ENCODE data around the gene ALS2CL. TPM values are rescaled to one million over a fixed set of nuclear protein-coding genes. Genes with fewer than 3 reads are reported as not detected.

The ALS2CL gene
- total RNA-seq, 1 experiment from 2014 or later: 16.4 TPM

DNA sequence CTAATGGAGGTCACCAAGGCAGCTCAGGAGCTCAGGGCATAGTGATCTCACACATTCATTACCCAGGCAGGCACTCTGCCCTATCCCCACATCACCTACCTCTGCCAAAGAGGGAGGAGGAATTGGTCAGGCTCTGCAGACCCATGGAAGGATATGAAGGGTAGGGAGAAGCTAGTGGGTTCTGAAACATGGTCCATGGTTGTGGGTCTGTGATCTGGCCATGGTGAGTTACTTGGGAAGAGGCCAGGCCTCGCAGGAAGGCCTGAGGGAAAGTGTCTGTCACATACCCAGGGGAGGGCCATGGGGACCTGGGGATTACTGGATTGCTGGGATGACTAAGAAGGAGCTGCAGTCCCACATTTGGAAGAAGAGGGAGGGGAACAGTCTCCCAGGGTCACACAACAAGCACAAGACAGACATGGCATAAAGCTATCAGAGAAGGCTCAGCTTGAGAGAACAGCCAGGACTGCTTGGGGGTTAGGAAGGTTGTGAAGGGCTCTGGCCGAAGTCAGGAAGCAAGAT lies 25.6 kb upstream of the ALS2CL start:
- no TSS peak for BruUV-seq (replicated peaks)
- Histone ChIP-seq H2AFZ (ENCODE audit: low read depth, low read length, poor library complexity, severe bottlenecking) (no peak overlapping the region), H3K9me2 (ENCODE audit: insufficient read depth) (no peaks in the 10 kb centered on the region), H3K4me2 (ENCODE audit: low read length) (no peak overlapping the region), H3K27ac (ENCODE audit: low read depth, low read length) (no peak overlapping the region), H3K36me3 (ENCODE audit: control insufficient read depth in 1 of 2, insufficient read depth in 2 of 2, low read length in 2 of 2) (no peaks in the 10 kb centered on the region), H3K79me2 (ENCODE audit: insufficient read depth, low read length) (no peaks in the 10 kb centered on the region), H3K9me3 (ENCODE audit: control insufficient read depth in 1 of 2, insufficient read depth in 1 of 2, low read depth in 1 of 2, low read length in 2 of 2) (no peaks in the 10 kb centered on the region), H3K27me3 (ENCODE audit: insufficient read depth, low read length) (no peaks in the 10 kb centered on the region), H3K4me3 (replicated peaks in 1 of 2; ENCODE audit: low read depth in 1 of 2, low read length in 2 of 2) (no peak overlapping the region), H3K4me1 (ENCODE audit: control insufficient read depth in 1 of 2, insufficient read depth in 2 of 2, low read length in 2 of 2) (no peaks in the 10 kb centered on the region), H4K20me1 (ENCODE audit: insufficient read depth) (no peaks in the 10 kb centered on the region), H3K9ac (ENCODE audit: low read length) (no peak overlapping the region)
- RAD21 ChIA-PET (ENCODE audit: low non-redundant PET in 1 of 2, low total read pairs in 2 of 2, uncharacterized antibody in 2 of 2, unreplicated experiment in 2 of 2): no interaction called here
- DNase-seq (ENCODE audit: low read depth, low spot score) (no peak), ATAC-seq (no peak)
- intact Hi-C loops (cut with micrococcal nuclease): no loop called here
- CTCF ChIA-PET: no interaction called here
- POLR2A ChIA-PET: no interaction called here
- no peak for TF ChIP-seq EZH2 (IDR thresholded peaks at IDR 0.05)
- TF ChIP-seq EGR1 (IDR thresholded peaks at IDR 0.05; ENCODE audit: low read depth): no peak
- TF ChIP-seq RAD21 (IDR thresholded peaks at IDR 0.05; ENCODE audit: low read depth): no peak
- no peak for TF ChIP-seq ZFX (IDR thresholded peaks at IDR 0.05)
- no peak for TF ChIP-seq POLR2A (IDR thresholded peaks at IDR 0.05; ENCODE audit: borderline replicate concordance, extremely low read depth, insufficient read depth, insufficient read length)
- no peak for TF ChIP-seq FOSL1 (IDR thresholded peaks at IDR 0.05; ENCODE audit: low read depth)
- TF ChIP-seq, protein P1, sequence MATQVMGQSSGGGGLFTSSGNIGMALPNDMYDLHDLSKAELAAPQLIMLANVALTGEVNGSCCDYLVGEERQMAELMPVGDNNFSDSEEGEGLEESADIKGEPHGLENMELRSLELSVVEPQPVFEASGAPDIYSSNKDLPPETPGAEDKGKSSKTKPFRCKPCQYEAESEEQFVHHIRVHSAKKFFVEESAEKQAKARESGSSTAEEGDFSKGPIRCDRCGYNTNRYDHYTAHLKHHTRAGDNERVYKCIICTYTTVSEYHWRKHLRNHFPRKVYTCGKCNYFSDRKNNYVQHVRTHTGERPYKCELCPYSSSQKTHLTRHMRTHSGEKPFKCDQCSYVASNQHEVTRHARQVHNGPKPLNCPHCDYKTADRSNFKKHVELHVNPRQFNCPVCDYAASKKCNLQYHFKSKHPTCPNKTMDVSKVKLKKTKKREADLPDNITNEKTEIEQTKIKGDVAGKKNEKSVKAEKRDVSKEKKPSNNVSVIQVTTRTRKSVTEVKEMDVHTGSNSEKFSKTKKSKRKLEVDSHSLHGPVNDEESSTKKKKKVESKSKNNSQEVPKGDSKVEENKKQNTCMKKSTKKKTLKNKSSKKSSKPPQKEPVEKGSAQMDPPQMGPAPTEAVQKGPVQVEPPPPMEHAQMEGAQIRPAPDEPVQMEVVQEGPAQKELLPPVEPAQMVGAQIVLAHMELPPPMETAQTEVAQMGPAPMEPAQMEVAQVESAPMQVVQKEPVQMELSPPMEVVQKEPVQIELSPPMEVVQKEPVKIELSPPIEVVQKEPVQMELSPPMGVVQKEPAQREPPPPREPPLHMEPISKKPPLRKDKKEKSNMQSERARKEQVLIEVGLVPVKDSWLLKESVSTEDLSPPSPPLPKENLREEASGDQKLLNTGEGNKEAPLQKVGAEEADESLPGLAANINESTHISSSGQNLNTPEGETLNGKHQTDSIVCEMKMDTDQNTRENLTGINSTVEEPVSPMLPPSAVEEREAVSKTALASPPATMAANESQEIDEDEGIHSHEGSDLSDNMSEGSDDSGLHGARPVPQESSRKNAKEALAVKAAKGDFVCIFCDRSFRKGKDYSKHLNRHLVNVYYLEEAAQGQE (IDR thresholded peaks at IDR 0.05; ENCODE audit: low read depth): no peak
- TF ChIP-seq, protein P2, sequence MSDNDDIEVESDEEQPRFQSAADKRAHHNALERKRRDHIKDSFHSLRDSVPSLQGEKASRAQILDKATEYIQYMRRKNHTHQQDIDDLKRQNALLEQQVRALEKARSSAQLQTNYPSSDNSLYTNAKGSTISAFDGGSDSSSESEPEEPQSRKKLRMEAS (IDR thresholded peaks at IDR 0.05): no peak
- TF ChIP-seq SIN3A (IDR thresholded peaks at IDR 0.05; ENCODE audit: low read depth): no peak
- no peak for TF ChIP-seq ELF1 (IDR thresholded peaks at IDR 0.05; ENCODE audit: borderline replicate concordance, low read depth)
- TF ChIP-seq SRF (IDR thresholded peaks at IDR 0.05; ENCODE audit: low read depth): no peak
- TF ChIP-seq YY1 (IDR thresholded peaks at IDR 0.05; ENCODE audit: extremely low read depth, insufficient replicate concordance, low read depth, low read length): no peak

Data from HCT116 (cell line).